Pons (tissue), 1 donor: ENCODE data around the gene CKMT2.

Experiments used
- DNase-seq: peaks from one replicate; pipeline ENCODE4 v3.0.0-alpha.2; 2016; ENCODE audit warnings: low spot score

Gene CKMT2

GRCh38 chr5:81308836-81309235, 75.7 kb downstream of the CKMT2 start:
- no peak for DNase-seq

GRCh38 chr5:81310402-81311063, 77.4 kb downstream of the CKMT2 start:
- no peak for DNase-seq

- no peak for DNase-seq
Observed at GRCh38 chr5:81313278-81313677, 80.2 kb downstream of the CKMT2 start.

GRCh38 chr5:81313686-81314085, 80.6 kb downstream of the CKMT2 start:
- DNase-seq, result no peak

GRCh38 chr5:81314581-81314980, 81.5 kb downstream of the CKMT2 start:
- no peak for DNase-seq

DNA sequence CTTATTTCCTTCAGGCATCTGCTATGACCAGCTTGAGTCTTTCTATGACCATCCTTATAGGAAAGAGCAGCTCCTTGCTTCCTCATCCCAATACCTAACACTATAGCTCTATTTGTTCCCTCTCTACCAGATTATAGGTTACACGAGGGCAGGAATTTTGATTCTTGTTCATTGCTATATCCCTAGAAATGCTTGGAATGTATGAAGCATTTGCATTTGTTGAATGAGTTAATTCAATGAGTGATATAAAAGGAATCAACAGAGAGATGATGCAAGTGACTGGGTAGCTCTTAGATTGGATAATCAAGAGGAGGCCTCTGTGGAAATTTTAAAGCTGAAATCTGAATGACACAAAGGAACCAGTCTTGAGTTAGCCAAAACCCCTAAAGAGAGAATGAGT, 82.2 kb downstream of the CKMT2 start:
- no peak for DNase-seq

DNA sequence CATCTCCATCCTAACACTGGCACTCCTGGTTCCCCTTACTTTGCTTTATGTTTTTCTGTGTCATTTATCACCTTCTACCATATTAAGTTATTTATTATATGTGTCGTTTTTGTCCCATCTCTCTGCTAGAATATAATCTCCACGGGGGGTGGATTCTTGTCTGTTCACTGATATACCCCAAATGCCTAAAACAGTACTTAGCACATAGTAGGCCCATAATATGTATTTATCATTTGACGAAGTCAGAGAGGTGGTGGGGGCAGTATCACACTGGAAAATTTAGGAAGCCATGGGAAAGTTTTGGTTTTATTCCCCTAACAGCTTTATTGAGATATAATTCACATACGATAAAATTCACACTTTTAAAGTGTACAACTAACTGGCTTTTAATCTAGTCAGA, 82.7 kb downstream of the CKMT2 start:
- DNase-seq, result no peak
